ENCODE results near the gene CTNNBIP1. TPM values are rescaled to one million over a fixed set of nuclear protein-coding genes. Genes with fewer than 3 reads are reported as not detected.

The CTNNBIP1 gene
- total and polyA plus RNA-seq, 12 donors: 26.5 to 69.4 (median 37.3) TPM

DNA sequence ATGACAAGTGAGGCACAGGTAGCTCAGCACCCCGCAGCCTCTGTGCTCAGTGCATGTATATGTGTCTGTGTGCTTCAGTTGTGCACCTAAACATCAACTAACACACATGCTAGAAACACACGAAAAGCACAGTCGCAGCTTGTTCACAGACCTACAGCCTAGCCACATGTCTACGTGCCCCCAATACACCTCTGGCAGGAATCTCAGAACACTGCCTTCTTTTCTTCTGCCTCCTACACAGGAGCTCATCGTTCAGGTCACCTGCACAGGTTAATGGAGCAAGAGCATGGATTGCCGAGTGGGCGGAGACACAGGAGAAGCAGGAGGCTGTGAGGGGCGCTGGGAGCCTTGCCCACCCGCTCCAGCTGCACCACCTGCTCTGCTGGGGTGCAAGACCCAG lies 31.7 kb downstream of the CTNNBIP1 start:
- Histone ChIP-seq H3K36me3 (peaks cover 0 to 14% (median 0%) of the 10 kb centered on the region in 9 donors), H3K27ac (peak overlapping the region in 1 of 10 donors; percentile 20), H3K27me3 (no peaks in the 10 kb centered on the region), H3K9me3 (no peaks in the 10 kb centered on the region), H3K4me3 (no peak overlapping the region), H3K4me1 (peaks cover 7 to 67% (median 40%) of the 10 kb centered on the region in 9 donors)
- TF ChIP-seq CTCF (IDR thresholded peaks at IDR 0.05): no peak
- ATAC-seq: no peak
- no peak for DNase-seq
- WGBS, 2 donors: 94% methylated on average over 9 of the region's 9 CpGs
- intact Hi-C loops (cut with DNase I): loop anchor here in 8 of 10 donors (5.0 to 10.0 kb wide), 6 partner anchors 34 to 244 kb away; partner anchors contain the start of genes UBE4B (in 5 of the 8), LZIC (in 2 of the 8), NMNAT1 (in 2 of the 8) and CTNNBIP1 (in 1 of the 8)

GRCh38 chr1:9877962-9878361 lies 32.1 kb downstream of the CTNNBIP1 start:
- no peak overlapping the region for H3K4me3 ChIP-seq
- H3K27ac ChIP-seq: peak overlapping the region in 4 of 10 donors; percentile 20 to 77 (median 48)
- ATAC-seq (peak in 1 of 8 donors; percentile 12), DNase-seq (no peak)
- peaks cover 0 to 15% (median 0%) of the 10 kb centered on the region in 9 donors for H3K36me3 ChIP-seq
- no peaks in the 10 kb centered on the region for H3K27me3 ChIP-seq
- peaks cover 7 to 62% (median 43%) of the 10 kb centered on the region in 9 donors for H3K4me1 ChIP-seq
- WGBS, 2 donors: 66 to 72% methylated on average over 10 of the region's 10 CpGs
- intact Hi-C loops (cut with DNase I): loop anchor here in 8 of 10 donors (5.0 to 10.0 kb wide), 6 partner anchors 34 to 243 kb away; partner anchors contain the start of genes UBE4B (in 5 of the 8), LZIC (in 2 of the 8), NMNAT1 (in 2 of the 8) and CTNNBIP1 (in 1 of the 8)
- no peaks in the 10 kb centered on the region for H3K9me3 ChIP-seq
- TF ChIP-seq CTCF (IDR thresholded peaks at IDR 0.05): no peak

DNA sequence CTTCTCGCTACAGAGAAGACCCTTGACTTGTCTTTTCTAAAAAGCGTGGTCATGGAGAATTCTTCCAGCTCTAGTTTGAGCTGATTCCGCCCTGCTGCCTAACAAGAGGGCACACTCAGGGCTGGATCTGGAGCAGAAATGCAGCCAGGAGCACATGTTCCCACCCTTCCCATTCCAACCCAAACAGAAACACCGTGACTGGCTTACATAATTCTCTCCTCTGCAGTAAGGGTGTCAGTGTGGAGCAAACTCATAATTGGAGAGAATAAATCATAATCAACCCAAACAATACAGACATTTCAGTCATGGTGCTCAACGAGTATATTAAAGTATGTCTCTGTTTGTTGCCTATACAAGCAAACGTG lies 34.5 kb downstream of the CTNNBIP1 start:
- no peaks in the 10 kb centered on the region for H3K27me3 ChIP-seq
- peaks cover 7 to 49% (median 36%) of the 10 kb centered on the region in 9 donors for H3K4me1 ChIP-seq
- WGBS, 2 donors: 59 to 60% methylated on average over 6 of the region's 6 CpGs
- no peaks in the 10 kb centered on the region for H3K9me3 ChIP-seq
- TF ChIP-seq CTCF (IDR thresholded peaks at IDR 0.05): no peak
- peaks cover 0 to 33% (median 11%) of the 10 kb centered on the region in 9 donors for H3K36me3 ChIP-seq
- intact Hi-C loops (cut with DNase I): loop anchor here (1.0 to 10.0 kb wide), 14 partner anchors 35 to 241 kb away; partner anchors contain the start of genes UBE4B (in 6 of the 10), LZIC (in 4 of the 10), NMNAT1 (in 4 of the 10) and CTNNBIP1 (in 3 of the 10)
- H3K4me3 ChIP-seq: no peak overlapping the region
- H3K27ac ChIP-seq: peak overlapping the region in 8 of 10 donors; percentile 14 to 73 (median 52)
- peak in 6 of 8 donors; percentile 3 to 71 (median 44) for ATAC-seq
- DNase-seq: no peak

- intact Hi-C loops (cut with DNase I): loop anchor here (1.0 to 10.0 kb wide), 14 partner anchors 35 to 240 kb away; partner anchors contain the start of genes UBE4B (in 6 of the 10), CTNNBIP1 (in 4 of the 10), LZIC (in 4 of the 10) and NMNAT1 (in 4 of the 10)
- DNase-seq: peak; percentile 66 to 76
- peak; percentile 91 to 95 (median 93) for TF ChIP-seq CTCF (IDR thresholded peaks at IDR 0.05)
- H3K4me1 ChIP-seq: peaks cover 7 to 49% (median 36%) of the 10 kb centered on the region in 9 donors
- peak overlapping the region in 4 of 10 donors; percentile 16 to 26 (median 24) for H3K4me3 ChIP-seq
- H3K36me3 ChIP-seq: peaks cover 0 to 37% (median 16%) of the 10 kb centered on the region in 9 donors
- ATAC-seq: peak; percentile 77 to 92 (median 88)
- H3K27me3 ChIP-seq: no peaks in the 10 kb centered on the region
- WGBS, 2 donors: 22 to 24% methylated on average over 25 of the region's 25 CpGs
- H3K27ac ChIP-seq: peak overlapping the region in 9 of 10 donors; percentile 14 to 73 (median 46)
- H3K9me3 ChIP-seq: no peaks in the 10 kb centered on the region
Measured at GRCh38 chr1:9874959-9875635, 35.0 kb downstream of the CTNNBIP1 start.
